Mesenchymal stem cell (in vitro differentiated cells and primary cell): ENCODE results near the gene RGS19.
"Not testable (repeated sequence)": the region's sequence is repeated elsewhere in the genome, so short reads cannot be mapped to it uniquely, and the experiment has no call there.

Source experiments
- DNase-seq: peaks from one replicate; pipeline ENCODE4 v3.0.0-alpha.2; 2013
- H2AFZ ChIP-seq: one replicate; pipeline ENCODE4 v1.6.1; 2013; ENCODE audit warnings: low read depth, mild to moderate bottlenecking, control low read depth, inconsistent platforms, low read length, moderate library complexity
- H2AK5ac ChIP-seq: 2 replicates; pipeline ENCODE4 v1.6.1; 2013; ENCODE audit warnings: low read length, moderate library complexity, mild to moderate bottlenecking, inconsistent platforms; ENCODE audit not compliant: severe bottlenecking
- H2BK120ac ChIP-seq: one replicate; pipeline ENCODE4 v1.6.1; 2013; ENCODE audit warnings: low read depth, mild to moderate bottlenecking, inconsistent platforms, low read length, moderate library complexity
- H2BK12ac ChIP-seq, 2 experiments: one replicate each; pipeline ENCODE4 v1.6.1; 2013; ENCODE audit warnings: inconsistent platforms in 2 of 2, low read length in 2 of 2, mild to moderate bottlenecking in 2 of 2, moderate library complexity in 2 of 2, control low read depth in 1 of 2
- H2BK15ac ChIP-seq: one replicate; pipeline ENCODE4 v1.6.1; 2013; ENCODE audit warnings: mild to moderate bottlenecking, low read depth, inconsistent platforms; ENCODE audit not compliant: poor library complexity, severe bottlenecking
- H2BK5ac ChIP-seq: 2 replicates; pipeline ENCODE4 v1.6.1; 2013; ENCODE audit warnings: low read depth, mild to moderate bottlenecking, low read length, control low read depth, inconsistent platforms; ENCODE audit not compliant: poor library complexity, severe bottlenecking
- H3K14ac ChIP-seq, 2 experiments: one replicate each; pipeline ENCODE4 v1.6.1; 2013; ENCODE audit warnings: inconsistent platforms in 2 of 2, low read length in 2 of 2, control low read depth in 1 of 2, mild to moderate bottlenecking in 1 of 2, moderate library complexity in 1 of 2
- H3K18ac ChIP-seq, 2 experiments: one replicate each; pipeline ENCODE4 v1.6.1; 2013; ENCODE audit warnings: inconsistent platforms in 2 of 2, low read length in 2 of 2, control low read depth in 1 of 2, low read depth in 1 of 2, mild to moderate bottlenecking in 1 of 2
- H3K23ac ChIP-seq, 2 experiments: one replicate each; pipeline ENCODE4 v1.6.1; 2013; ENCODE audit warnings: inconsistent platforms in 2 of 2, low read length in 2 of 2, mild to moderate bottlenecking in 2 of 2, moderate library complexity in 2 of 2, control low read depth in 1 of 2
- H3K27ac ChIP-seq: 2 replicates; pipeline ENCODE4 v1.5.1; 2013; ENCODE audit warnings: mild to moderate bottlenecking, moderate library complexity, low read length, control low read depth, inconsistent platforms; ENCODE audit not compliant: poor library complexity, severe bottlenecking
- H3K27me3 ChIP-seq, 2 experiments: 2 replicates each; pipeline versions ENCODE4 v1.6.1 to v1.7.0; 2013; ENCODE audit warnings: low read length in 2 of 2, mild to moderate bottlenecking in 2 of 2, moderate library complexity in 2 of 2, control low read depth in 1 of 2, inconsistent platforms in 1 of 2; ENCODE audit not compliant: control insufficient read depth in 1 of 2, insufficient read depth in 1 of 2
- H3K36me3 ChIP-seq, 2 experiments: 2 replicates each; pipeline versions ENCODE4 v1.6.1 to v1.7.0; 2013; ENCODE audit warnings: low read length in 2 of 2, control low read depth in 1 of 2, inconsistent platforms in 1 of 2, low read depth in 1 of 2, mild to moderate bottlenecking in 1 of 2; ENCODE audit not compliant: insufficient read depth in 2 of 2, control insufficient read depth in 1 of 2
- H3K4ac ChIP-seq, 2 experiments: one replicate each; pipeline ENCODE4 v1.6.1; 2013; ENCODE audit warnings: inconsistent platforms in 2 of 2, low read length in 2 of 2, mild to moderate bottlenecking in 2 of 2, moderate library complexity in 2 of 2, control low read depth in 1 of 2, low read depth in 1 of 2
- H3K4me1 ChIP-seq: 2 replicates; pipeline ENCODE4 v1.6.1; 2013; ENCODE audit warnings: low read depth, low read length, control low read depth; ENCODE audit not compliant: control insufficient read depth, insufficient read depth
- H3K4me2 ChIP-seq: 2 replicates; pipeline ENCODE4 v1.6.1; 2013; ENCODE audit warnings: low read length, mild to moderate bottlenecking, inconsistent platforms; ENCODE audit not compliant: poor library complexity, severe bottlenecking
- H3K4me3 ChIP-seq, 2 experiments: 2 replicates each; pipeline versions ENCODE4 v1.5.1 to v1.7.0; 2013; ENCODE audit warnings: low read length in 2 of 2, mild to moderate bottlenecking in 2 of 2, control low read depth in 1 of 2, low read depth in 1 of 2; ENCODE audit not compliant: insufficient read depth in 1 of 2
- H3K79me1 ChIP-seq: replicated peaks from 2 replicates; pipeline ENCODE4 v1.6.1; 2013; ENCODE audit warnings: mild to moderate bottlenecking, control low read depth, low read length, inconsistent platforms; ENCODE audit not compliant: poor library complexity, severe bottlenecking
- H3K9ac ChIP-seq: 2 replicates; pipeline ENCODE4 v1.7.0; 2013; ENCODE audit warnings: mild to moderate bottlenecking, low read length, moderate library complexity
- H3K9me3 ChIP-seq: 2 replicates; pipeline ENCODE4 v1.7.0; 2013; ENCODE audit warnings: mild to moderate bottlenecking, low read length; ENCODE audit not compliant: control insufficient read depth
- H4K8ac ChIP-seq: one replicate; pipeline ENCODE4 v1.6.1; 2013; ENCODE audit warnings: inconsistent platforms, mild to moderate bottlenecking, low read length, moderate library complexity
- H4K91ac ChIP-seq: one replicate; pipeline ENCODE4 v1.6.1; 2013; ENCODE audit warnings: mild to moderate bottlenecking, low read length, inconsistent platforms
- WGBS: methylation state at CpG from one replicate; pipeline ENCODE4 v1.1.7; 2013; ENCODE audit warnings: mixed read lengths; 5-methylcytosine and 5-hydroxymethylcytosine counted together

RGS19 gene

GRCh38 chr20:64119681-64120341 lies 40.5 kb upstream of the RGS19 start:
- no peaks in the 10 kb centered on the region for H3K79me1 ChIP-seq
- H3K4me3 ChIP-seq: no peak overlapping the region
- peaks cover 8% of the 10 kb centered on the region for H3K4me1 ChIP-seq
- H3K9me3 ChIP-seq: no peaks in the 10 kb centered on the region
- no peak overlapping the region for H2BK120ac ChIP-seq
- no peak overlapping the region for H4K91ac ChIP-seq
- WGBS: 73% methylated on average over 13 of the region's 14 CpGs
- peaks cover 35 to 64% of the 10 kb centered on the region in 2 experiments for H3K27me3 ChIP-seq
- no peaks in the 10 kb centered on the region for H3K36me3 ChIP-seq
- no peak overlapping the region for H2AFZ ChIP-seq
- H2BK15ac ChIP-seq: no peak overlapping the region
- no peak overlapping the region for H3K14ac ChIP-seq
- DNase-seq: no peak
- H3K27ac ChIP-seq: no peak overlapping the region
- H4K8ac ChIP-seq: peak overlapping the region; percentile 59
- no peak overlapping the region for H3K9ac ChIP-seq
- no peak overlapping the region for H3K4me2 ChIP-seq
- H3K23ac ChIP-seq: no peak overlapping the region
- H2BK5ac ChIP-seq: no peak overlapping the region
- H2AK5ac ChIP-seq: no peak overlapping the region
- H3K18ac ChIP-seq: no peak overlapping the region
- H2BK12ac ChIP-seq: no peak overlapping the region
- no peak overlapping the region for H3K4ac ChIP-seq

DNA sequence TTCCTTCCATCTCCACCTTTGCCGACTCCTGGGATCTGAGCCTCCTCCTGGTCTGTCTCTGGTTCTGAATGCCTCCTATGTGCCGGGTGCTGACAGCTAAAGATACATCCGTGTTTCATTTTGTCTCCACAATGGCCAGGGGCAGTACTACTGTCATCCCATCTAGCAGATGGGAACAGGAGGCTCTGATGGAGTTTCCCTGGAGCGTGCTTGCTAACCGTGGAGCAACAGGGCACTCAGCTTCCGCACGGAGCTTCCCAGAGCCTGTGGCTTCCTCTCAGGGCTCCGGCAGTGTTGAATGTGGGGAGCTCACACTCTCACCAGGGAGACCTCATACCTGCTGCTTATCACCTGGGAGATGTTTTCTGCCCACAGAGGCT lies 40.0 kb upstream of the RGS19 start:
- H3K9ac ChIP-seq: no peak overlapping the region
- H3K23ac ChIP-seq: no peak overlapping the region
- H3K4me2 ChIP-seq: no peak overlapping the region
- no peak overlapping the region for H4K8ac ChIP-seq
- no peak overlapping the region for H2BK15ac ChIP-seq
- no peak overlapping the region for H2AFZ ChIP-seq
- no peak overlapping the region for H3K14ac ChIP-seq
- no peaks in the 10 kb centered on the region for H3K79me1 ChIP-seq
- no peak overlapping the region for H3K4ac ChIP-seq
- H3K36me3 ChIP-seq: no peaks in the 10 kb centered on the region
- H3K27me3 ChIP-seq: peaks cover 41 to 65% of the 10 kb centered on the region in 2 experiments
- H3K9me3 ChIP-seq: no peaks in the 10 kb centered on the region
- peaks cover 8% of the 10 kb centered on the region for H3K4me1 ChIP-seq
- H3K18ac ChIP-seq: no peak overlapping the region
- H2AK5ac ChIP-seq: no peak overlapping the region
- no peak overlapping the region for H2BK12ac ChIP-seq
- H3K4me3 ChIP-seq: no peak overlapping the region
- no peak overlapping the region for H4K91ac ChIP-seq
- H3K27ac ChIP-seq: no peak overlapping the region
- DNase-seq: no peak
- 82% methylated on average over 8 of the region's 8 CpGs for WGBS
- no peak overlapping the region for H2BK120ac ChIP-seq
- no peak overlapping the region for H2BK5ac ChIP-seq

DNA sequence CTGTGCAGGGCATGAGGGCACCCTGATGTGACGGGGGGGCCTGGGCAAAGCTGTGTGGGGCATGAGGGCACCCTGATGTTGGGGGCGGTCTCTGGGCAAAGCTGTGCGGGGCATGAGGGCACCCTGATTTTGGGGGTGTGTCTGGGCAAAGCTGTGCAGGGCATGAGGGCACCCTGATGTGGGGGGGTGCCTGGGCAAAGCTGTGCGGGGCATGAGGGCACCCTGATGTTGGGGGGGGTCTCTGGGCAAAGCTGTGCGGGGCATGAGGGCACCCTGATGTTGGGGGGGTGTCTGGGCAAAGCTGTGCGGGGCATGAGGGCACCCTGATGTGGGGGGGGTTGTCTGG lies 38.1 kb upstream of the RGS19 start:
- H3K27me3 ChIP-seq: peaks cover 41 to 71% of the 10 kb centered on the region in 2 experiments
- not testable (repeated sequence) for H3K27ac ChIP-seq, H2AK5ac ChIP-seq, H2BK120ac ChIP-seq, H2BK5ac ChIP-seq, H3K4me2 ChIP-seq, H3K36me3 ChIP-seq, H3K9ac ChIP-seq, H2BK12ac ChIP-seq, H3K14ac ChIP-seq, H3K4ac ChIP-seq, H3K23ac ChIP-seq, H3K4me1 ChIP-seq, H3K18ac ChIP-seq, H3K4me3 ChIP-seq, H3K9me3 ChIP-seq, H4K8ac ChIP-seq, H2BK15ac ChIP-seq, DNase-seq, H2AFZ ChIP-seq, H3K79me1 ChIP-seq, H4K91ac ChIP-seq
- 40% methylated on average over 1 of the region's 6 CpGs for WGBS

- H2BK15ac ChIP-seq: no peak overlapping the region
- H3K4me3 ChIP-seq: no peak overlapping the region
- no peaks in the 10 kb centered on the region for H3K36me3 ChIP-seq
- no peak overlapping the region for H2AFZ ChIP-seq
- no peak for DNase-seq
- no peak overlapping the region for H3K14ac ChIP-seq
- 83% methylated on average over 15 of the region's 17 CpGs for WGBS
- no peak overlapping the region for H3K4ac ChIP-seq
- H4K91ac ChIP-seq: no peak overlapping the region
- no peak overlapping the region for H3K18ac ChIP-seq
- H3K27ac ChIP-seq: no peak overlapping the region
- no peak overlapping the region for H4K8ac ChIP-seq
- no peak overlapping the region for H2BK120ac ChIP-seq
- H3K9ac ChIP-seq: no peak overlapping the region
- H2BK5ac ChIP-seq: no peak overlapping the region
- H3K79me1 ChIP-seq: no peaks in the 10 kb centered on the region
- H3K4me2 ChIP-seq: no peak overlapping the region
- H3K9me3 ChIP-seq: no peaks in the 10 kb centered on the region
- H3K27me3 ChIP-seq: peaks cover 38 to 71% of the 10 kb centered on the region in 2 experiments
- H3K4me1 ChIP-seq: peaks cover 8% of the 10 kb centered on the region
- H3K23ac ChIP-seq: no peak overlapping the region
- H2BK12ac ChIP-seq: no peak overlapping the region
- H2AK5ac ChIP-seq: no peak overlapping the region
Observed at GRCh38 chr20:64116541-64117431, 37.5 kb upstream of the RGS19 start.
